ENCODE data around the gene PMPCB. TPM values are rescaled to one million over a fixed set of nuclear protein-coding genes. Genes with fewer than 3 reads are reported as not detected.

Gene PMPCB
- total and polyA plus RNA-seq, 10 of the 15 experiments (the other 5 are each of a cell fraction or from before 2014, with no cell fraction given), result 70.3 to 163 (median 102) TPM

DNA sequence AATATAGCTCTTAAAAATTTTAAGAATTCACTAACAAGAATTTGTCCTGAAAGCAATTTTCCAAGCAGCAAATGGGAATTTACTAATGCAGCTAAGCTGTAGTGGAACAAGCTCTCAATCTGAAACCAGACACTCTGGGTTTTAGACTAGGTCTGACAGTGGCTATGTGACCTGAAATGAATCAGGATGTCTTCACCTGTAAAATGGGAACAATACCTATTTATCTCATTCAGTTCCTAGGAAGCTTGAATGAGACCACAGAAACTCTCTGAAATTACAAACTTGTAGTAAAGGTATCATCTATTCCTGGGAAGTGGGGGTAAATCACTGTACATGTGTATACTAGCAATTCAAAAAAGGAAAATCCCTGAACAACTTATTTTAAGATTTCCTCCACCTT lies 46.1 kb downstream of the PMPCB start:
- DNase-seq (ENCODE audit: low read depth, low spot score), result no peak
- H3K9ac ChIP-seq (ENCODE audit: control insufficient read depth, insufficient read depth, low read length), result peak overlapping the region; percentile 92
- no peaks in the 10 kb centered on the region for H3K27me3 ChIP-seq (replicated peaks in 1 of 2; ENCODE audit: control insufficient read depth in 2 of 2, insufficient read depth in 2 of 2, low read length in 1 of 2)
- no peak for ATAC-seq
- FAIRE-seq, result no peak
- intact Hi-C loops (cut with micrococcal nuclease; ENCODE audit: unreplicated experiment), result loop anchor here (10.0 kb wide), 1 partner anchor 199 kb away; the partner anchor contains the start of gene NAPEPLD
- no peaks in the 10 kb centered on the region for H4K20me1 ChIP-seq (ENCODE audit: control insufficient read depth, insufficient read depth)
- peaks cover 7% of the 10 kb centered on the region for H3K4me1 ChIP-seq (ENCODE audit: control insufficient read depth, insufficient read depth, low read length)
- no peaks in the 10 kb centered on the region for H3K9me3 ChIP-seq (replicated peaks; ENCODE audit: control insufficient read depth, insufficient read depth, low read length)
- peaks cover 0 to 20% of the 10 kb centered on the region in 2 experiments; a peak in 2 of 4 replicates for H3K36me3 ChIP-seq (ENCODE audit: control insufficient read depth in 2 of 2, insufficient read depth in 2 of 2, low read length in 1 of 2)
- H3K79me2 ChIP-seq (ENCODE audit: control insufficient read depth, insufficient read depth, low read length), result peaks cover 65% of the 10 kb centered on the region
- no peak for TF ChIP-seq KAT2A (conservative IDR thresholded peaks at IDR 0.05; ENCODE audit: control insufficient read depth, low read depth, low read length)
- no peak for TF ChIP-seq FOS (IDR thresholded peaks at IDR 0.05; ENCODE audit: borderline replicate concordance, extremely low read depth, insufficient read length)
- TF ChIP-seq STAT1 (conservative IDR thresholded peaks at IDR 0.05), result no peak
- no peak for TF ChIP-seq ETV6 (conservative IDR thresholded peaks at IDR 0.05 in 1 of 2, IDR thresholded peaks at IDR 0.05 in 1 of 2; ENCODE audit: borderline replicate concordance in 1 of 2, low read depth in 1 of 2)
- no peak for TF ChIP-seq IRF4 (IDR thresholded peaks at IDR 0.05; ENCODE audit: low read depth, low read length)
- TF ChIP-seq CHD2 (IDR thresholded peaks at IDR 0.05; ENCODE audit: borderline replicate concordance, low read depth, low read length), result no peak
- TF ChIP-seq YY1 (IDR thresholded peaks at IDR 0.05; ENCODE audit: low read depth, low read length), result no peak
- TF ChIP-seq CREB1 (IDR thresholded peaks at IDR 0.05; ENCODE audit: low read depth), result no peak
- no peak for TF ChIP-seq SMC3 (IDR thresholded peaks at IDR 0.05; ENCODE audit: borderline replicate concordance, low read length)
- no peak for TF ChIP-seq MTA2 (IDR thresholded peaks at IDR 0.05; ENCODE audit: low read depth)
- TF ChIP-seq TAF1 (IDR thresholded peaks at IDR 0.05; ENCODE audit: borderline replicate concordance, low read depth, low read length), result no peak
- no peak for TF ChIP-seq PRDM15 (CRISPR knock-in tag; IDR thresholded peaks at IDR 0.05)
- TF ChIP-seq TCF12 (IDR thresholded peaks at IDR 0.05; ENCODE audit: low read depth, low read length), result no peak
- TF ChIP-seq EED (IDR thresholded peaks at IDR 0.05; ENCODE audit: low read depth), result no peak
- TF ChIP-seq ZNF24 (IDR thresholded peaks at IDR 0.05), result no peak
- TF ChIP-seq IRF3 (IDR thresholded peaks at IDR 0.05), result no peak
- in situ Hi-C loops (cut with MboI), result loop anchor here (25.0 kb wide), 1 partner anchor 1744 kb away; no protein-coding TSS in a partner anchor
- H3K4me3 ChIP-seq, result peak overlapping the region; percentile 83
- SMC1A ChIA-PET (ENCODE audit: uncharacterized antibody, unreplicated experiment), result interaction anchor here (0.8 to 1.9 kb wide), 7 partner anchors 8 to 47 kb away, joined by 3 to 5 read pairs (median 4); no protein-coding TSS in a partner anchor
- RAD21 ChIA-PET (ENCODE audit: unreplicated experiment), result interaction anchor here (0.6 to 0.7 kb wide), 2 partner anchors 14 to 15 kb away, joined by 3 to 5 read pairs; no protein-coding TSS in a partner anchor
- H2AFZ ChIP-seq (ENCODE audit: control insufficient read depth, low read depth, low read length), result no peak overlapping the region
- CTCF ChIA-PET, result interaction anchor here (0.7 to 1.5 kb wide), 4 partner anchors 26 to 62 kb away, joined by 3 read pairs; no protein-coding TSS in a partner anchor
- H3K4me2 ChIP-seq (ENCODE audit: control insufficient read depth, insufficient read depth), result peak overlapping the region; percentile 77
- H3K27ac ChIP-seq (ENCODE audit: control insufficient read depth, insufficient read depth), result peak overlapping the region; percentile 87
- POLR2A ChIA-PET, result interaction anchor here (0.5 to 1.0 kb wide), 2 partner anchors 9 to 11 kb away, joined by 3 to 4 read pairs; no protein-coding TSS in a partner anchor
- no TSS peak for BruUV-seq (replicated peaks)

Data from GM12878 (cell line).